K562 (cell line): ENCODE results near the gene RBM4B. TPM values are rescaled to one million over a fixed set of nuclear protein-coding genes. Genes with fewer than 3 reads are reported as not detected.

ENCODE experiments used
- CREB3L1 ChIP-seq: fragments of 450-650 bp; IDR thresholded peaks from 2 replicates; pipeline ENCODE4 v1.6.1; 2014; ENCODE audit warnings: low read depth, mild to moderate bottlenecking, moderate library complexity, borderline replicate concordance
- DNMT1 ChIP-seq: fragments of 450-650 bp; IDR thresholded peaks from 2 replicates; pipeline ENCODE4 v1.6.1; 2016; ENCODE audit warnings: antibody characterized with exemption, mild to moderate bottlenecking
- E2F4 ChIP-seq: sonication (generic); formaldehyde crosslinking; IDR thresholded peaks from 2 replicates; pipeline ENCODE4 v1.8.0; 2022; ENCODE audit warnings: mild to moderate bottlenecking, low read depth, missing genetic modification reagents
- E2F8 ChIP-seq: fragments of 450-650 bp; IDR thresholded peaks from 2 replicates; pipeline ENCODE4 v1.7.1; 2018; ENCODE audit warnings: mild to moderate bottlenecking, low read depth; ENCODE audit not compliant: partially characterized antibody
- ELF2 ChIP-seq: fragments of 250-450 bp; sonication (Bioruptor Pico); IDR thresholded peaks from 2 replicates; pipeline ENCODE4 v1.5.0; 2021; ENCODE audit warnings: mild to moderate bottlenecking
- FOXA3 ChIP-seq, 2 experiments: fragments of 450-650 bp in 1 of 2; sonication (generic) in 1 of 2; formaldehyde crosslinking; IDR thresholded peaks in 1 of 2; conservative IDR thresholded peaks in 1 of 2; 2 replicates each; pipeline versions ENCODE4 v1.4.0 to v1.8.0; 2020 to 2022; ENCODE audit warnings: mild to moderate bottlenecking in 2 of 2, missing genetic modification reagents in 1 of 2
- GMEB1 ChIP-seq: fragments of 250-450 bp; sonication (Bioruptor Pico); IDR thresholded peaks from 2 replicates; pipeline ENCODE4 v1.4.0; 2020; ENCODE audit warnings: mild to moderate bottlenecking
- IRF2 ChIP-seq: sonication (generic); formaldehyde crosslinking; IDR thresholded peaks from 2 replicates; pipeline ENCODE4 v1.8.1; 2022; ENCODE audit warnings: mild to moderate bottlenecking, missing genetic modification reagents
- JUND ChIP-seq, 2 experiments: IDR thresholded peaks; 2 replicates in 1 of 2; 3 replicates in 1 of 2; pipeline ENCODE4 v1.6.1; 2011; ENCODE audit warnings: borderline replicate concordance in 2 of 2, low read depth in 2 of 2, low read length in 2 of 2, improper control_type of control experiment in 1 of 2, missing biosample characterization in 1 of 2, missing genetic modification characterization in 1 of 2, missing genetic modification reagents in 1 of 2
- MAZ ChIP-seq, 2 experiments: fragments of 450-650 bp in 1 of 2; sonication (generic) in 1 of 2; formaldehyde crosslinking; IDR thresholded peaks in 1 of 2; conservative IDR thresholded peaks in 1 of 2; 2 replicates each; pipeline versions ENCODE4 v1.4.0 to v1.5.0; 2020; ENCODE audit warnings: mild to moderate bottlenecking in 1 of 2, missing genetic modification reagents in 1 of 2
- NBN ChIP-seq: fragments of 450-650 bp; IDR thresholded peaks from 2 replicates; pipeline ENCODE4 v1.6.1; 2016; ENCODE audit warnings: low read depth, mild to moderate bottlenecking
- NRF1 ChIP-seq, 2 experiments: fragments of 450-650 bp; IDR thresholded peaks in 1 of 2; conservative IDR thresholded peaks in 1 of 2; 2 replicates each; pipeline ENCODE4 v1.6.1; 2014; ENCODE audit warnings: mild to moderate bottlenecking in 2 of 2
- RAD51 ChIP-seq: fragments of 450-650 bp; IDR thresholded peaks from 2 replicates; pipeline ENCODE4 v1.7.1; 2016; ENCODE audit warnings: low read depth, mild to moderate bottlenecking, borderline replicate concordance
- RCOR1 ChIP-seq, 2 experiments: IDR thresholded peaks; 2 replicates each; pipeline ENCODE4 v1.6.1; 2012; ENCODE audit warnings: low read depth in 2 of 2, low read length in 2 of 2, borderline replicate concordance in 1 of 2, improper control_type of control experiment in 1 of 2
- SMARCA5 ChIP-seq: fragments of 450-650 bp; IDR thresholded peaks from 2 replicates; pipeline ENCODE4 v1.6.1; 2016
- ZFP30 ChIP-seq: fragments of 250-450 bp; sonication (Bioruptor Pico); IDR thresholded peaks from 2 replicates; pipeline ENCODE4 v1.8.0; 2022; ENCODE audit warnings: moderate library complexity, mild to moderate bottlenecking, inconsistent platforms, borderline replicate concordance
- ZNF253 ChIP-seq: fragments of 250-450 bp; sonication (Bioruptor Pico); conservative IDR thresholded peaks from 2 replicates; pipeline ENCODE4 v1.6.1; 2021; ENCODE audit warnings: mild to moderate bottlenecking
- ZNF316 ChIP-seq: fragments of 450-650 bp; IDR thresholded peaks from 2 replicates; pipeline ENCODE4 v1.6.1; 2016
- ZNF445 ChIP-seq: fragments of 250-450 bp; sonication (Bioruptor Pico); IDR thresholded peaks from 2 replicates; pipeline ENCODE4 v1.4.0; 2020; ENCODE audit warnings: low read depth, mild to moderate bottlenecking, moderate library complexity
- ZNF57 ChIP-seq: fragments of 450-650 bp; formaldehyde crosslinking; IDR thresholded peaks from 2 replicates; pipeline ENCODE4 v1.4.0; 2020; ENCODE audit warnings: mild to moderate bottlenecking, moderate library complexity
- polyA plus RNA-seq, 8 experiments: library from polyadenylated mRNA; depleted of rRNA in 4 of 8; stranded (reverse) in 5 of 8; unstranded in 3 of 8; fragments of >200 nt; fragmentation: Nextera tagmentation in 2 of 8; fragmentation: Illumina TruSeq in 1 of 8; extraction: Ambion mirVana in 2 of 8; extraction: Trizol in 1 of 8; gene quantifications; 2 replicates each; pipeline versions ENCODE4 v1.2.1 to v1.2.3, GENCODE V29; 2011 to 2014; ENCODE audit warnings: inconsistent platforms in 1 of 8, missing spikeins in 1 of 8
- total RNA-seq, 7 experiments: library from RNA; depleted of rRNA in 6 of 7; stranded (reverse); fragments of >200 nt in 6 of 7; fragmentation: Illumina TruSeq in 2 of 7; extraction: Trizol in 2 of 7; gene quantifications; 2 replicates each; pipeline versions ENCODE4 v1.2.1 to v1.2.3, GENCODE V29; 2011 to 2021; ENCODE audit warnings: low replicate concordance in 1 of 7

Gene RBM4B
- total and polyA plus RNA-seq, 9 of the 15 experiments (the other 6 are each of a cell fraction or from before 2014, with no cell fraction given), result 14.6 to 39.9 (median 23.3) TPM

GRCh38 chr11:66701432-66702240, 23.9 kb upstream of the RBM4B start (continued):
- TF ChIP-seq JUND (IDR thresholded peaks at IDR 0.05; ENCODE audit: borderline replicate concordance, low read depth, low read length), result peak; percentile 73
- peak; percentile 78; the same call in 1 of the 3 replicates for TF ChIP-seq JUND (tag; IDR thresholded peaks at IDR 0.05; ENCODE audit: borderline replicate concordance, low read depth, low read length)
- peak; percentile 65; the same call in 1 of the 2 replicates for TF ChIP-seq NBN
- peak; percentile 62 to 75; a peak in 2 of 4 replicates for TF ChIP-seq FOXA3 (CRISPR knock-in tag; conservative IDR thresholded peaks at IDR 0.05 in 1 of 2, IDR thresholded peaks at IDR 0.05 in 1 of 2)
- TF ChIP-seq ZNF57 (CRISPR knock-in tag), result no peak
- no peak for TF ChIP-seq ELF2 (CRISPR knock-in tag)
- TF ChIP-seq CREB3L1, result no peak
- TF ChIP-seq ZNF316, result no peak
- peak; percentile 35; the same call in 1 of the 2 replicates for TF ChIP-seq SMARCA5
- peak; percentile 75 to 95 for TF ChIP-seq RCOR1 (IDR thresholded peaks at IDR 0.05; ENCODE audit: borderline replicate concordance in 1 of 2, low read depth in 2 of 2, low read length in 2 of 2)
- TF ChIP-seq ZNF253 (CRISPR knock-in tag), result no peak
- TF ChIP-seq IRF2 (CRISPR knock-in tag), result no peak
- TF ChIP-seq RAD51, result 0 out of 2 replicates have a peak, but pooled peaks have one; percentile 34
- no peak for TF ChIP-seq ZNF445 (CRISPR knock-in tag)
- no peak for TF ChIP-seq E2F4 (CRISPR knock-in tag)
- peak in 1 of 2 experiments; percentile 41; a peak in 3 of 4 replicates for TF ChIP-seq NRF1 (conservative IDR thresholded peaks at IDR 0.05 in 1 of 2, IDR thresholded peaks at IDR 0.05 in 1 of 2)
- TF ChIP-seq DNMT1, result no peak
- TF ChIP-seq ZFP30 (CRISPR knock-in tag), result no peak
- TF ChIP-seq MAZ (CRISPR knock-in tag; conservative IDR thresholded peaks at IDR 0.05 in 1 of 2, IDR thresholded peaks at IDR 0.05 in 1 of 2), result peak in 1 of 2 experiments; percentile 35; a peak in 1 of 4 replicates
- no peak for TF ChIP-seq GMEB1
- peak; percentile 46 for TF ChIP-seq E2F8
